ENCODE measurements around the gene BTBD6.
A peak's percentile ranks its signal among the peaks of the same experiment; 100 is the strongest.

Gene BTBD6

DNA sequence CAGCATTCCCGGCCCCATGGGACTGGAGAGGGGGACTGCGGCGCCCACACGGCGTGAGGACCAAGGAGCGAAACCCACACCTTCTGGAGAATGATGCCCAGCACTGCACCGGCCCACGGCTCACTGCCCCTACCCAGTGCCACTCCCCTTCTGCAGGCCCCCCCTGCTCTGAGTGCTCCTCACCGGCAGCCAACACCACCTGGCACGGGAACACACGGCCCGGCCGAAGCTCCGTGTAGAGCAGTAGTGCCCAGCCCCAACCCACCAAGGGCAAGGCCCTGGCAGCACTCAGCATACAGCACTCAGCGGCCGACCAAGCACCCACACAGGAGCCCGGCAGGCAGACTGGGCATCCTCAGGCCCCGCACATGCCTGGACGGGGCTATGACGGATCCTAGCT lies 13.4 kb downstream of the BTBD6 start:
- Histone ChIP-seq H3K4me3 (replicated peaks; ENCODE audit: low read depth, low read length) (no peak overlapping the region), H3K27me3 (replicated peaks; ENCODE audit: control insufficient read depth, insufficient read depth, low read length) (no peaks in the 10 kb centered on the region), H3K36me3 (ENCODE audit: control insufficient read depth, insufficient read depth, low read length) (no peaks in the 10 kb centered on the region; the same call in 1 of the 2 replicates)
- TF ChIP-seq, protein P1, sequence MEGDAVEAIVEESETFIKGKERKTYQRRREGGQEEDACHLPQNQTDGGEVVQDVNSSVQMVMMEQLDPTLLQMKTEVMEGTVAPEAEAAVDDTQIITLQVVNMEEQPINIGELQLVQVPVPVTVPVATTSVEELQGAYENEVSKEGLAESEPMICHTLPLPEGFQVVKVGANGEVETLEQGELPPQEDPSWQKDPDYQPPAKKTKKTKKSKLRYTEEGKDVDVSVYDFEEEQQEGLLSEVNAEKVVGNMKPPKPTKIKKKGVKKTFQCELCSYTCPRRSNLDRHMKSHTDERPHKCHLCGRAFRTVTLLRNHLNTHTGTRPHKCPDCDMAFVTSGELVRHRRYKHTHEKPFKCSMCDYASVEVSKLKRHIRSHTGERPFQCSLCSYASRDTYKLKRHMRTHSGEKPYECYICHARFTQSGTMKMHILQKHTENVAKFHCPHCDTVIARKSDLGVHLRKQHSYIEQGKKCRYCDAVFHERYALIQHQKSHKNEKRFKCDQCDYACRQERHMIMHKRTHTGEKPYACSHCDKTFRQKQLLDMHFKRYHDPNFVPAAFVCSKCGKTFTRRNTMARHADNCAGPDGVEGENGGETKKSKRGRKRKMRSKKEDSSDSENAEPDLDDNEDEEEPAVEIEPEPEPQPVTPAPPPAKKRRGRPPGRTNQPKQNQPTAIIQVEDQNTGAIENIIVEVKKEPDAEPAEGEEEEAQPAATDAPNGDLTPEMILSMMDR (IDR thresholded peaks at IDR 0.05; ENCODE audit: insufficient read depth, low read length, poor library complexity, severe bottlenecking): no peak
- DNase-seq (ENCODE audit: extremely low read depth, insufficient read length): no peak

GRCh38 chr14:105267820-105268548 lies 19.7 kb downstream of the BTBD6 start:
- DNase-seq (ENCODE audit: extremely low read depth, insufficient read length): no peak
- no peaks in the 10 kb centered on the region for H3K27me3 ChIP-seq (replicated peaks; ENCODE audit: control insufficient read depth, insufficient read depth, low read length)
- peaks cover 5% of the 10 kb centered on the region for H3K36me3 ChIP-seq (ENCODE audit: control insufficient read depth, insufficient read depth, low read length)
- TF ChIP-seq, protein P1 (IDR thresholded peaks at IDR 0.05; ENCODE audit: insufficient read depth, low read length, poor library complexity, severe bottlenecking): peak; percentile 16
- H3K4me3 ChIP-seq (replicated peaks; ENCODE audit: low read depth, low read length): no peak overlapping the region

DNA sequence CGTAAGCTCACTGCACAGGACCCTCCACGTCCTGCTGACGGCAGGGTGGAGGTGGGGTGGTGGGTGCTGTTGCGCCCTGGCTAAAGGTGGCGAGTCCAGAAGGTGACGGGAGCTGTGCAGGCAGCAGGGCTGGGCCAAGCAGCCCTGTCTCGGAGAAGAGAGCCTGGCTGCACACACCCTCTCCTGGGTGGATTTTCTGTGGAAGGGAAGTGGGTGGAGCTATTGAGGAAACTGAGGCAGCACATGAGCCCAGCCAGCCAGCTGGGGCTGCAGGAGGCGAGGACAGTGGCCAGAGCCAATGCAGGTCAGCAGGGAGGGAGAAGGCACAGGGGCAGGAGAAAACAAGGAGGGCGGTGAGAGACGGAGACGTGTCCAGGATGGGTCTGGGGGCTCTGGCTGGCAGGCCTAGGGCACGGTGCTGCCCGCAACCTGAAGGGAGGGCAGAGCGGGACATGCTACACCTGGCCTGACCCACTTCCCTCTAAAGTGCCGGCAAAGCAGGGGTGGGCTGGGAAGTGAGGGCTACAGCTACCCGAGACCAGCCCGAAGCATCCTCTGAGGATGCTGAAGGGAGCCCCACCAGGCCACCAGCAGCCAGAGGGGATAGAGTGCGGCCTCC lies 20.5 kb downstream of the BTBD6 start:
- TF ChIP-seq, protein P1 (IDR thresholded peaks at IDR 0.05; ENCODE audit: insufficient read depth, low read length, poor library complexity, severe bottlenecking): no peak

DNA sequence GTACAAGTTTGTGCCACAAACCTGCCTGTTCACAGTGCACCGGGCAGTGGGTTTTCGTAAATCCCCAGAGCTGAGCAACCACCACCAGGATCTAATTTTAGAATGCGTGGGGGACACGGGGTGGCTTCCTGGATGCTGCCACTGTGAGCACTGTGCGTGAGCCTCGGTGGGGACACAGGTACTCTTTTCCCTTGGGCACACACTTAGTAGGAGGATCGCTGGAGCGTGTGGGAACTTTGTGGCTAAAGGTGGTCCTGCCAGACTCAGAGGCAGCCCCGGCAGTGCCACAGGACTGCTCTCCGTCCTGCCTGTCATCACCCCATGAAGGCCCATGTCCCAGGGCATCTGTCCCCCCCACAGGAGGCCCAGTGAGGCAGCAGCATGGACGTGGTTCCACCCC lies 21.1 kb downstream of the BTBD6 start:
- DNase-seq (ENCODE audit: extremely low read depth, insufficient read length): no peak
- H3K4me3 ChIP-seq (replicated peaks; ENCODE audit: low read depth, low read length): no peak overlapping the region
- TF ChIP-seq, protein P1 (IDR thresholded peaks at IDR 0.05; ENCODE audit: insufficient read depth, low read length, poor library complexity, severe bottlenecking): no peak
- peaks cover 5% of the 10 kb centered on the region for H3K36me3 ChIP-seq (ENCODE audit: control insufficient read depth, insufficient read depth, low read length)
- no peaks in the 10 kb centered on the region for H3K27me3 ChIP-seq (replicated peaks; ENCODE audit: control insufficient read depth, insufficient read depth, low read length)

More for the DNA sequence above, 20.5 kb downstream of the BTBD6 start:
- peaks cover 5% of the 10 kb centered on the region for H3K36me3 ChIP-seq (ENCODE audit: control insufficient read depth, insufficient read depth, low read length)
- no peak overlapping the region for H3K4me3 ChIP-seq (replicated peaks; ENCODE audit: low read depth, low read length)
- H3K27me3 ChIP-seq (replicated peaks; ENCODE audit: control insufficient read depth, insufficient read depth, low read length): no peaks in the 10 kb centered on the region
- no peak for DNase-seq (ENCODE audit: extremely low read depth, insufficient read length)

DNA sequence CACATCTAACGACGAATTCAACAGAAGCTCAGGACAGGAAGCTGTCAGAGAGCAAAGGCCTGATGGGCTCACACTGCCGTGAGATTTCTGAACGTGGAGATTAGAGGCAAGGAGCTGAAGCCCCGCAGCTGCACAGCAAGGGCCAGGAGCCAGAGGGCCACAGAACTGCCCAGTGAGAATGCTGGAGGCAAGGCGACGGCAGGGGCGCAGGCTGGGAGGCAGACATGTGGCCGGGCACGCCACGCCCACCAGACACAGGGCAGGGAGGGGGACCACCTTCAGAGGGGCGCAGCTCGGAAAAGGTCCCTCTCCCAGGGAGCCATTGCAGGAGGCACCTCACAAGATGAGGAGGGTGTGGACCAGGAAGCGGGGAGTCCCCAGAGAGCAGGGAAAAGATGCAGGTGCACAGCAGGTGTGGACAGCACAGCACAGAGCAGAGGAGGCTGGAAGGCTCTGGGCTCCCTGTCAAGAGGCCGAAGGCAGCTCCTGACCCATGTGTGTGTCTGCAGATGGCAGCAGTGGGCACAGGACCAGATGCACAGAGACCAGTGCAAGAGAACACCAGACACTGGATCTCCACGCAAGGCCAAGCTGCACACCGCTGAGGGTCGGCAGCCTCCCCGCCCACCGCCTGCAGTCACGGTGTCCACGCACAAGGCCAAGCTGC lies 23.0 kb downstream of the BTBD6 start:
- Histone ChIP-seq H3K36me3 (ENCODE audit: control insufficient read depth, insufficient read depth, low read length) (peaks cover 5% of the 10 kb centered on the region), H3K27me3 (replicated peaks; ENCODE audit: control insufficient read depth, insufficient read depth, low read length) (no peaks in the 10 kb centered on the region), H3K4me3 (replicated peaks; ENCODE audit: low read depth, low read length) (no peak overlapping the region)
- no peak for DNase-seq (ENCODE audit: extremely low read depth, insufficient read length)
- TF ChIP-seq, protein P1 (IDR thresholded peaks at IDR 0.05; ENCODE audit: insufficient read depth, low read length, poor library complexity, severe bottlenecking): no peak

All from GM06990 (cell line).